CD4-positive, alpha-beta memory T cell (primary cell): ENCODE results near the gene CTNNA1. TPM values are rescaled to one million over a fixed set of nuclear protein-coding genes. Genes with fewer than 3 reads are reported as not detected.

ENCODE experiments used
- CTCF ChIA-PET: fragments of 350-600 bp; sonication (Branson Sonifier 250); formaldehyde crosslinking; loops from one replicate; lab custom pipeline; 2021; ENCODE audit warnings: inconsistent platforms; ENCODE audit not compliant: partially characterized antibody; lab: Charles Lee
- POLR2A ChIA-PET: fragments of 350-600 bp; sonication (Branson Sonifier 250); formaldehyde crosslinking; loops from one replicate; lab custom pipeline; 2021; ENCODE audit not compliant: partially characterized antibody; lab: Charles Lee
- DNase-seq, 5 donors: peaks; one replicate each; pipeline versions ENCODE4 v3.0.0 to v3.0.0-alpha.2; 2020 to 2022; ENCODE audit warnings: mixed read lengths in 1 of 5
- H3K27ac ChIP-seq: one replicate; pipeline ENCODE4 v1.7.0; 2013; ENCODE audit warnings: low read depth, low read length
- H3K27me3 ChIP-seq: 2 replicates; pipeline ENCODE4 v1.7.0; 2013; ENCODE audit warnings: mild to moderate bottlenecking, low read length, moderate library complexity; ENCODE audit not compliant: insufficient read depth
- H3K36me3 ChIP-seq: 2 replicates; pipeline ENCODE4 v1.7.0; 2013; ENCODE audit warnings: mild to moderate bottlenecking, low read length, moderate library complexity; ENCODE audit not compliant: insufficient read depth
- H3K4me1 ChIP-seq: 2 replicates; pipeline ENCODE4 v1.7.0; 2013; ENCODE audit warnings: mild to moderate bottlenecking, low read length, moderate library complexity; ENCODE audit not compliant: insufficient read depth
- H3K4me3 ChIP-seq, 2 donors: one replicate each; pipeline ENCODE4 v1.7.0; 2013; ENCODE audit warnings: low read length in 2 of 2, mild to moderate bottlenecking in 1 of 2
- H3K9me3 ChIP-seq, 2 donors: one replicate each; pipeline ENCODE4 v1.7.0; 2013; ENCODE audit warnings: low read length in 2 of 2, control low read depth in 1 of 2; ENCODE audit not compliant: control insufficient read depth in 1 of 2
- H3K27ac Mint-ChIP-seq, 7 donors: one replicate each; pipeline ENCODE4 v1.8.0; 2020 to 2021; ENCODE audit warnings: mixed read lengths in 7 of 7, mild to moderate bottlenecking in 6 of 7, inconsistent platforms in 3 of 7, moderate library complexity in 3 of 7
- H3K27me3 Mint-ChIP-seq, 2 donors: one replicate each; pipeline ENCODE4 v1.8.0; 2020 to 2021; ENCODE audit warnings: mixed read lengths in 2 of 2
- H3K36me3 Mint-ChIP-seq, 2 donors: one replicate each; pipeline ENCODE4 v1.8.0; 2020 to 2021; ENCODE audit warnings: mixed read lengths in 2 of 2, inconsistent platforms in 1 of 2, mild to moderate bottlenecking in 1 of 2
- H3K4me1 Mint-ChIP-seq, 4 donors: one replicate each; pipeline ENCODE4 v1.8.0; 2020 to 2021; ENCODE audit warnings: mixed read lengths in 4 of 4, mild to moderate bottlenecking in 1 of 4
- H3K4me3 Mint-ChIP-seq, 8 donors: one replicate each; pipeline ENCODE4 v1.8.0; 2020 to 2021; ENCODE audit warnings: mixed read lengths in 8 of 8, mild to moderate bottlenecking in 7 of 8, moderate library complexity in 6 of 8, inconsistent platforms in 3 of 8
- H3K9me3 Mint-ChIP-seq, 8 donors: one replicate each; pipeline ENCODE4 v1.8.0; 2020 to 2021; ENCODE audit warnings: mixed read lengths in 8 of 8, mild to moderate bottlenecking in 5 of 8, inconsistent platforms in 3 of 8, moderate library complexity in 1 of 8
- intact Hi-C: fragments of 100-400 bp; cut with micrococcal nuclease; formaldehyde crosslinking; loops from one replicate; pipeline ENCODE4 v1.15.1; 2023
- polyA plus RNA-seq, 2 donors: library from polyadenylated mRNA; unstranded; fragments of 300-500 nt; fragmentation: Illumina TruSeq; gene quantifications; one replicate each; pipeline ENCODE4 v1.2.3, GENCODE V29; 2021
- total RNA-seq, 2 experiments: library from RNA; stranded (reverse); gene quantifications; one replicate each; pipeline ENCODE4 v1.2.3, GENCODE V29; 2021

The CTNNA1 gene
- total and polyA plus RNA-seq, 4 experiments from 2014 or later: 10.1 to 26.1 (median 17.4) TPM

- no peaks in the 10 kb centered on the region for H3K4me1 ChIP-seq
- Mint-ChIP-seq H3K4me3 (no peak overlapping the region), H3K4me1 (peaks cover 0 to 2% (median 0%) of the 10 kb centered on the region in 4 donors), H3K27me3 (no peaks in the 10 kb centered on the region), H3K27ac (no peak overlapping the region), H3K9me3 (peaks cover 0 to 2% (median under 1%) of the 10 kb centered on the region in 8 donors), H3K36me3 (peaks cover 14 to 26% of the 10 kb centered on the region in 2 donors)
- no peaks in the 10 kb centered on the region for H3K36me3 ChIP-seq
- no peak overlapping the region for H3K4me3 ChIP-seq
- ChIA-PET POLR2A (no interaction called here), CTCF (no interaction called here)
- no peak overlapping the region for H3K27ac ChIP-seq
- H3K9me3 ChIP-seq: no peaks in the 10 kb centered on the region
- intact Hi-C loops: no loop called here
- no peaks in the 10 kb centered on the region for H3K27me3 ChIP-seq
- DNase-seq: no peak
Observed at GRCh38 chr5:138884554-138884953, 131.3 kb downstream of the CTNNA1 start.

- H3K27ac Mint-ChIP-seq: no peak overlapping the region
- H3K9me3 ChIP-seq: peaks cover 0 to 4% of the 10 kb centered on the region in 2 donors
- peaks cover 9% of the 10 kb centered on the region for H3K36me3 ChIP-seq
- no peaks in the 10 kb centered on the region for H3K27me3 Mint-ChIP-seq
- peaks cover 0 to 2% (median 0%) of the 10 kb centered on the region in 4 donors for H3K4me1 Mint-ChIP-seq
- no peaks in the 10 kb centered on the region for H3K4me1 ChIP-seq
- CTCF ChIA-PET: no interaction called here
- POLR2A ChIA-PET: no interaction called here
- H3K27me3 ChIP-seq: no peaks in the 10 kb centered on the region
- H3K27ac ChIP-seq: no peak overlapping the region
- H3K4me3 ChIP-seq: no peak overlapping the region
- no peak for DNase-seq
- intact Hi-C loops: no loop called here
- H3K9me3 Mint-ChIP-seq: peaks cover 0 to 18% (median 13%) of the 10 kb centered on the region in 8 donors
- H3K4me3 Mint-ChIP-seq: no peak overlapping the region
- peaks cover 28 to 45% of the 10 kb centered on the region in 2 donors for H3K36me3 Mint-ChIP-seq
Observed at GRCh38 chr5:138889994-138890393, 136.8 kb downstream of the CTNNA1 start.

- H3K9me3 ChIP-seq: peaks cover 0 to 4% of the 10 kb centered on the region in 2 donors
- H3K4me1 Mint-ChIP-seq: peaks cover 0 to 2% (median 0%) of the 10 kb centered on the region in 4 donors
- peaks cover 0 to 18% (median 13%) of the 10 kb centered on the region in 8 donors for H3K9me3 Mint-ChIP-seq
- no peak overlapping the region for H3K4me3 Mint-ChIP-seq
- peaks cover 9% of the 10 kb centered on the region for H3K36me3 ChIP-seq
- intact Hi-C loops: no loop called here
- no peaks in the 10 kb centered on the region for H3K27me3 Mint-ChIP-seq
- CTCF ChIA-PET: no interaction called here
- no peak for DNase-seq
- POLR2A ChIA-PET: no interaction called here
- H3K27me3 ChIP-seq: no peaks in the 10 kb centered on the region
- H3K36me3 Mint-ChIP-seq: peaks cover 28 to 45% of the 10 kb centered on the region in 2 donors
- H3K4me3 ChIP-seq: no peak overlapping the region
- H3K4me1 ChIP-seq: no peaks in the 10 kb centered on the region
- no peak overlapping the region for H3K27ac ChIP-seq
- H3K27ac Mint-ChIP-seq: no peak overlapping the region
Observed at GRCh38 chr5:138890644-138891043, 137.4 kb downstream of the CTNNA1 start.

GRCh38 chr5:138895918-138896317, 142.7 kb downstream of the CTNNA1 start:
- H3K27ac Mint-ChIP-seq: no peak overlapping the region
- DNase-seq: no peak
- no peaks in the 10 kb centered on the region for H3K27me3 Mint-ChIP-seq
- H3K4me3 Mint-ChIP-seq: no peak overlapping the region
- ChIA-PET CTCF (no interaction called here), POLR2A (no interaction called here)
- H3K36me3 Mint-ChIP-seq: peaks cover 6 to 16% of the 10 kb centered on the region in 2 donors
- H3K9me3 Mint-ChIP-seq: peaks cover 0 to 7% (median 3%) of the 10 kb centered on the region in 8 donors
- no peak overlapping the region for H3K27ac ChIP-seq
- H3K27me3 ChIP-seq: no peaks in the 10 kb centered on the region
- H3K4me1 ChIP-seq: peaks cover 4% of the 10 kb centered on the region
- no peak overlapping the region for H3K4me3 ChIP-seq
- H3K4me1 Mint-ChIP-seq: peaks cover 5 to 10% (median 8%) of the 10 kb centered on the region in 4 donors
- H3K36me3 ChIP-seq: no peaks in the 10 kb centered on the region
- intact Hi-C loops: no loop called here
- no peaks in the 10 kb centered on the region for H3K9me3 ChIP-seq

- H3K4me1 Mint-ChIP-seq: peaks cover 5 to 15% (median 10%) of the 10 kb centered on the region in 4 donors
- no peaks in the 10 kb centered on the region for H3K9me3 Mint-ChIP-seq
- CTCF ChIA-PET: interaction anchor here (1.4 kb wide), 1 partner anchor 13 kb away, joined by 4 read pairs; no protein-coding TSS in a partner anchor
- DNase-seq: no peak
- no peaks in the 10 kb centered on the region for H3K27me3 Mint-ChIP-seq
- H3K27ac Mint-ChIP-seq: no peak overlapping the region
- H3K27me3 ChIP-seq: no peaks in the 10 kb centered on the region
- no peak overlapping the region for H3K4me3 ChIP-seq
- peaks cover 2 to 13% of the 10 kb centered on the region in 2 donors for H3K36me3 Mint-ChIP-seq
- POLR2A ChIA-PET: no interaction called here
- peaks cover 4% of the 10 kb centered on the region for H3K4me1 ChIP-seq
- intact Hi-C loops: no loop called here
- H3K27ac ChIP-seq: no peak overlapping the region
- no peaks in the 10 kb centered on the region for H3K9me3 ChIP-seq
- no peak overlapping the region for H3K4me3 Mint-ChIP-seq
- no peaks in the 10 kb centered on the region for H3K36me3 ChIP-seq
Observed at GRCh38 chr5:138898299-138898698, 145.1 kb downstream of the CTNNA1 start.

- peaks cover 5 to 15% (median 10%) of the 10 kb centered on the region in 4 donors for H3K4me1 Mint-ChIP-seq
- no peak overlapping the region for H3K27ac Mint-ChIP-seq
- H3K4me3 Mint-ChIP-seq: no peak overlapping the region
- H3K9me3 Mint-ChIP-seq: no peaks in the 10 kb centered on the region
- DNase-seq: no peak
- H3K4me1 ChIP-seq: peaks cover 4% of the 10 kb centered on the region
- H3K4me3 ChIP-seq: no peak overlapping the region
- no peaks in the 10 kb centered on the region for H3K27me3 Mint-ChIP-seq
- no peaks in the 10 kb centered on the region for H3K9me3 ChIP-seq
- no peaks in the 10 kb centered on the region for H3K27me3 ChIP-seq
- intact Hi-C loops: no loop called here
- ChIA-PET CTCF (no interaction called here), POLR2A (no interaction called here)
- peaks cover 3 to 13% of the 10 kb centered on the region in 2 donors for H3K36me3 Mint-ChIP-seq
- H3K36me3 ChIP-seq: no peaks in the 10 kb centered on the region
- no peak overlapping the region for H3K27ac ChIP-seq
Observed at GRCh38 chr5:138898742-138899141, 145.5 kb downstream of the CTNNA1 start.

GRCh38 chr5:138900281-138900965, 147.2 kb downstream of the CTNNA1 start:
- CTCF ChIA-PET: no interaction called here

More at GRCh38 chr5:138900281-138900965, 147.2 kb downstream of the CTNNA1 start:
- Histone ChIP-seq H3K4me3 (no peak overlapping the region), H3K27ac (no peak overlapping the region), H3K27me3 (no peaks in the 10 kb centered on the region), H3K9me3 (no peaks in the 10 kb centered on the region), H3K36me3 (no peaks in the 10 kb centered on the region), H3K4me1 (peaks cover 4% of the 10 kb centered on the region)
- no peaks in the 10 kb centered on the region for H3K9me3 Mint-ChIP-seq
- DNase-seq: no peak
- peak overlapping the region in 1 of 7 donors; percentile 35 for H3K27ac Mint-ChIP-seq
- POLR2A ChIA-PET: no interaction called here
- H3K27me3 Mint-ChIP-seq: no peaks in the 10 kb centered on the region
- peaks cover 5 to 15% (median 9%) of the 10 kb centered on the region in 4 donors for H3K4me1 Mint-ChIP-seq
- peaks cover 6 to 14% of the 10 kb centered on the region in 2 donors for H3K36me3 Mint-ChIP-seq
- no peak overlapping the region for H3K4me3 Mint-ChIP-seq
- intact Hi-C loops: no loop called here
